ENCODE measurements around the gene CCM2L. TPM values are rescaled to one million over a fixed set of nuclear protein-coding genes. Genes with fewer than 3 reads are reported as not detected.

The CCM2L gene
- polyA plus RNA-seq, 1 of the 3 experiments (the other 2 are of a cell fraction): not detected

DNA sequence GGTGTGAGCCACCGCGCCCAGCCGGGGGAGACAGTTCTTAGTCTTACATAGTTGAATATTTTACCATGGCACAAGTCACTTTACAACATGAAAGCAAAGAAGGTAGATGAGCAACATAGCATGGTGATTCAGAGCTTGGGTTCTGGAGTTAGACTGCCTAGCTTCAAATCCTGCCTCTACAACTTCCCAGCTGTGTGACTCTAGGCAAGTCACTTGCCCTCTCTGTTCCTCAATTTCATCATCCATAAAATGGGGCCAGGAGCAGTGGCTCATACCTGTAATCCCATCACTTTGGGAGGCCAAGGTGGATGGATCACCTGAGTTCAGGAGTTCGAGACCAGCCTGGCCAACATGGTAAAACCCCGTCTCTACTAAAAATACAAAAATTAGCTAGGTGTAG is 68.1 kb downstream of the CCM2L start:
- ChIA-PET POLR2A (no interaction called here), CTCF (interaction anchor here (0.6 to 1.2 kb wide), 2 partner anchors 10 to 19 kb away, joined by 3 to 4 read pairs; no protein-coding TSS in a partner anchor)
- Histone ChIP-seq H3K4me3 (ENCODE audit: low read depth in 2 of 2, low read length in 1 of 2) (no peak overlapping the region), H3K9me3 (no peaks in the 10 kb centered on the region), H3K79me2 (ENCODE audit: insufficient read depth) (no peaks in the 10 kb centered on the region), H3K27ac (ENCODE audit: low read depth in 2 of 2, low read length in 1 of 2) (no peak overlapping the region), H3K9ac (no peak overlapping the region), H3K27me3 (ENCODE audit: insufficient read depth) (peaks cover 5% of the 10 kb centered on the region), H3K4me2 (no peak overlapping the region), H3K4me1 (ENCODE audit: control insufficient read depth in 1 of 2, insufficient read depth in 2 of 2, low read depth in 1 of 2, low read length in 1 of 2) (no peaks in the 10 kb centered on the region; a peak in 1 of 4 replicates), H3F3A (replicated peaks; ENCODE audit: insufficient read depth) (no peaks in the 10 kb centered on the region), H2AFZ (ENCODE audit: low read depth) (no peak overlapping the region), H3K9me2 (no peaks in the 10 kb centered on the region), H4K20me1 (ENCODE audit: insufficient read depth) (no peaks in the 10 kb centered on the region), H3K36me3 (replicated peaks in 1 of 2; ENCODE audit: control insufficient read depth in 1 of 2, insufficient read depth in 2 of 2, low read length in 1 of 2) (no peaks in the 10 kb centered on the region)
- DNase-seq: no peak
- WGBS (ENCODE audit: low lambda C conversion rate): 88% methylated on average over 5 of the region's 5 CpGs
- TF ChIP-seq FOXM1 (IDR thresholded peaks at IDR 0.05; ENCODE audit: low read depth) (no peak), SMC3 (IDR thresholded peaks at IDR 0.05; ENCODE audit: low read depth, low read length) (no peak), ELF1 (IDR thresholded peaks at IDR 0.05) (no peak), MEF2A (IDR thresholded peaks at IDR 0.05; ENCODE audit: borderline replicate concordance, low read depth) (no peak), NFIC (IDR thresholded peaks at IDR 0.05; ENCODE audit: borderline replicate concordance) (no peak), YY1 (IDR thresholded peaks at IDR 0.05; ENCODE audit: low read depth) (no peak), EP300 (IDR thresholded peaks at IDR 0.05; ENCODE audit: borderline replicate concordance in 1 of 2, low read depth in 1 of 2, low read length in 1 of 2) (no peak), MXI1 (IDR thresholded peaks at IDR 0.05; ENCODE audit: low read depth, low read length) (no peak)
- TF ChIP-seq, protein P1, sequence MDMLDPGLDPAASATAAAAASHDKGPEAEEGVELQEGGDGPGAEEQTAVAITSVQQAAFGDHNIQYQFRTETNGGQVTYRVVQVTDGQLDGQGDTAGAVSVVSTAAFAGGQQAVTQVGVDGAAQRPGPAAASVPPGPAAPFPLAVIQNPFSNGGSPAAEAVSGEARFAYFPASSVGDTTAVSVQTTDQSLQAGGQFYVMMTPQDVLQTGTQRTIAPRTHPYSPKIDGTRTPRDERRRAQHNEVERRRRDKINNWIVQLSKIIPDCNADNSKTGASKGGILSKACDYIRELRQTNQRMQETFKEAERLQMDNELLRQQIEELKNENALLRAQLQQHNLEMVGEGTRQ (IDR thresholded peaks at IDR 0.05; ENCODE audit: borderline replicate concordance, low read depth, low read length): no peak

DNA sequence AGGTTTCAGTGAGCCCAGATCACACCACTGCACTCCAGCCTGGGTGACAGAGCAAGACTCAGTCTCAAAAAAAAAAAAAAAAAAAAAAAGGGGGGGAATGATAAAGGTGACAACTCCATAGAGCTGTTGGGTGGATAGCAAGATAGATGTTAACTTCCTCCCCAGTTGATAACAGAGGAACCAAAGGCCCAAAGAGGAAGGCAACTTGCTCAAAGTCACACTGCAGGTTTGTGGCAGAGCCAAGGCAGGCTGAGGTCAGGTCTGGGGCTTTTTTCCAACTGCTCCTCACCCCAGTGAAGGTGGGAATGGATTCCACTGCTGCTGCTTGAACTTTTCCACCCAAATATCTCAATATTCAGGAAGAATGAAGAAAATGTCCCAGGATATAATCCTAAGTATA is 68.6 kb downstream of the CCM2L start:
- H2AFZ ChIP-seq (ENCODE audit: low read depth): no peak overlapping the region
- no peaks in the 10 kb centered on the region for H3F3A ChIP-seq (replicated peaks; ENCODE audit: insufficient read depth)
- H4K20me1 ChIP-seq (ENCODE audit: insufficient read depth): no peaks in the 10 kb centered on the region
- no peak for DNase-seq
- H3K27ac ChIP-seq (ENCODE audit: low read depth in 2 of 2, low read length in 1 of 2): no peak overlapping the region
- H3K27me3 ChIP-seq (ENCODE audit: insufficient read depth): peaks cover 7% of the 10 kb centered on the region
- ChIA-PET POLR2A (no interaction called here), CTCF (interaction anchor here (0.6 to 2.1 kb wide), 4 partner anchors 10 to 226 kb away, joined by 3 to 11 read pairs (median 4); no protein-coding TSS in a partner anchor)
- H3K4me1 ChIP-seq (ENCODE audit: control insufficient read depth in 1 of 2, insufficient read depth in 2 of 2, low read depth in 1 of 2, low read length in 1 of 2): no peaks in the 10 kb centered on the region; a peak in 1 of 4 replicates
- H3K4me3 ChIP-seq (ENCODE audit: low read depth in 2 of 2, low read length in 1 of 2): no peak overlapping the region
- H3K79me2 ChIP-seq (ENCODE audit: insufficient read depth): no peaks in the 10 kb centered on the region
- no peaks in the 10 kb centered on the region for H3K9me2 ChIP-seq
- H3K9ac ChIP-seq: no peak overlapping the region
- TF ChIP-seq, protein P2, sequence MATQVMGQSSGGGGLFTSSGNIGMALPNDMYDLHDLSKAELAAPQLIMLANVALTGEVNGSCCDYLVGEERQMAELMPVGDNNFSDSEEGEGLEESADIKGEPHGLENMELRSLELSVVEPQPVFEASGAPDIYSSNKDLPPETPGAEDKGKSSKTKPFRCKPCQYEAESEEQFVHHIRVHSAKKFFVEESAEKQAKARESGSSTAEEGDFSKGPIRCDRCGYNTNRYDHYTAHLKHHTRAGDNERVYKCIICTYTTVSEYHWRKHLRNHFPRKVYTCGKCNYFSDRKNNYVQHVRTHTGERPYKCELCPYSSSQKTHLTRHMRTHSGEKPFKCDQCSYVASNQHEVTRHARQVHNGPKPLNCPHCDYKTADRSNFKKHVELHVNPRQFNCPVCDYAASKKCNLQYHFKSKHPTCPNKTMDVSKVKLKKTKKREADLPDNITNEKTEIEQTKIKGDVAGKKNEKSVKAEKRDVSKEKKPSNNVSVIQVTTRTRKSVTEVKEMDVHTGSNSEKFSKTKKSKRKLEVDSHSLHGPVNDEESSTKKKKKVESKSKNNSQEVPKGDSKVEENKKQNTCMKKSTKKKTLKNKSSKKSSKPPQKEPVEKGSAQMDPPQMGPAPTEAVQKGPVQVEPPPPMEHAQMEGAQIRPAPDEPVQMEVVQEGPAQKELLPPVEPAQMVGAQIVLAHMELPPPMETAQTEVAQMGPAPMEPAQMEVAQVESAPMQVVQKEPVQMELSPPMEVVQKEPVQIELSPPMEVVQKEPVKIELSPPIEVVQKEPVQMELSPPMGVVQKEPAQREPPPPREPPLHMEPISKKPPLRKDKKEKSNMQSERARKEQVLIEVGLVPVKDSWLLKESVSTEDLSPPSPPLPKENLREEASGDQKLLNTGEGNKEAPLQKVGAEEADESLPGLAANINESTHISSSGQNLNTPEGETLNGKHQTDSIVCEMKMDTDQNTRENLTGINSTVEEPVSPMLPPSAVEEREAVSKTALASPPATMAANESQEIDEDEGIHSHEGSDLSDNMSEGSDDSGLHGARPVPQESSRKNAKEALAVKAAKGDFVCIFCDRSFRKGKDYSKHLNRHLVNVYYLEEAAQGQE (IDR thresholded peaks at IDR 0.05; ENCODE audit: low read depth, low read length): no peak
- TF ChIP-seq CHD2 (IDR thresholded peaks at IDR 0.05; ENCODE audit: low read length, partially characterized antibody) (no peak), TAF1 (IDR thresholded peaks at IDR 0.05; ENCODE audit: borderline replicate concordance, low read depth, low read length) (no peak), FOSL2 (IDR thresholded peaks at IDR 0.05; ENCODE audit: borderline replicate concordance, low read depth) (no peak), RFX5 (IDR thresholded peaks at IDR 0.05; ENCODE audit: low read length) (no peak), FOXM1 (IDR thresholded peaks at IDR 0.05; ENCODE audit: low read depth) (no peak), JUND (IDR thresholded peaks at IDR 0.05) (no peak), POLR2AphosphoS5 (IDR thresholded peaks at IDR 0.05; ENCODE audit: low read depth, low read length) (no peak)
- TF ChIP-seq, protein P1 (IDR thresholded peaks at IDR 0.05; ENCODE audit: borderline replicate concordance, low read depth, low read length): no peak
- H3K4me2 ChIP-seq: no peak overlapping the region
- H3K36me3 ChIP-seq (replicated peaks in 1 of 2; ENCODE audit: control insufficient read depth in 1 of 2, insufficient read depth in 2 of 2, low read length in 1 of 2): no peaks in the 10 kb centered on the region
- no peaks in the 10 kb centered on the region for H3K9me3 ChIP-seq

Measured in SK-N-SH (cell line).